ENCODE results near the gene PSMG4. TPM values are rescaled to one million over a fixed set of nuclear protein-coding genes. Genes with fewer than 3 reads are reported as not detected.

Gene PSMG4
- total RNA-seq, 1 donor from 2014 or later, result 27.8 TPM

DNA sequence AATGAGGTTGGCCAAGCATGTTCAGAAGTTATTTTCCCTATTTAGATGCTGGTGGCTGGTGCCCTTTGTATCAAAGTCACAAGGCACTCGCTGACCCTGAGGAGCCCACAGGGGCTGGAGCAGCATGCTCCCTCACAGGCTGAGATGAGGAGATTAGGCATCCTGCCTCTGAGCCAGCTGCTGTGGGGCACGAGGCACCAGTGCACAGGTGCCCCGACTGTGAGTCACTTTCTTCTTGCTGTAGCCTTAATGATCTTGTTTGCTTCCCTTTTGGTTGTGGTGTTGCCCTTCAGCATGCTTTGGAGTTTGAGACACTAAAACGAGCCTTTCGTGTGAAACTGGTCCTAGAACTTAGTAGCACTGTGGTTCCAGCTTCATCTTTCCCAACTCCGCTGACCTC is 4.3 kb downstream of the PSMG4 start:
- Mint-ChIP-seq H3K27ac (no peak overlapping the region), H3K4me3 (no peak overlapping the region), H3K9me3 (no peaks in the 10 kb centered on the region), H3K27me3 (ENCODE audit: low read depth) (no peaks in the 10 kb centered on the region), H3K36me3 (peaks cover 5% of the 10 kb centered on the region), H3K4me1 (peaks cover 22% of the 10 kb centered on the region)
- DNase-seq (ENCODE audit: low spot score in 2 of 2, unreplicated experiment in 2 of 2), result no peak
- TF ChIP-seq, protein P1, sequence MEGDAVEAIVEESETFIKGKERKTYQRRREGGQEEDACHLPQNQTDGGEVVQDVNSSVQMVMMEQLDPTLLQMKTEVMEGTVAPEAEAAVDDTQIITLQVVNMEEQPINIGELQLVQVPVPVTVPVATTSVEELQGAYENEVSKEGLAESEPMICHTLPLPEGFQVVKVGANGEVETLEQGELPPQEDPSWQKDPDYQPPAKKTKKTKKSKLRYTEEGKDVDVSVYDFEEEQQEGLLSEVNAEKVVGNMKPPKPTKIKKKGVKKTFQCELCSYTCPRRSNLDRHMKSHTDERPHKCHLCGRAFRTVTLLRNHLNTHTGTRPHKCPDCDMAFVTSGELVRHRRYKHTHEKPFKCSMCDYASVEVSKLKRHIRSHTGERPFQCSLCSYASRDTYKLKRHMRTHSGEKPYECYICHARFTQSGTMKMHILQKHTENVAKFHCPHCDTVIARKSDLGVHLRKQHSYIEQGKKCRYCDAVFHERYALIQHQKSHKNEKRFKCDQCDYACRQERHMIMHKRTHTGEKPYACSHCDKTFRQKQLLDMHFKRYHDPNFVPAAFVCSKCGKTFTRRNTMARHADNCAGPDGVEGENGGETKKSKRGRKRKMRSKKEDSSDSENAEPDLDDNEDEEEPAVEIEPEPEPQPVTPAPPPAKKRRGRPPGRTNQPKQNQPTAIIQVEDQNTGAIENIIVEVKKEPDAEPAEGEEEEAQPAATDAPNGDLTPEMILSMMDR (IDR thresholded peaks at IDR 0.05; ENCODE audit: unreplicated experiment), result no peak

DNA sequence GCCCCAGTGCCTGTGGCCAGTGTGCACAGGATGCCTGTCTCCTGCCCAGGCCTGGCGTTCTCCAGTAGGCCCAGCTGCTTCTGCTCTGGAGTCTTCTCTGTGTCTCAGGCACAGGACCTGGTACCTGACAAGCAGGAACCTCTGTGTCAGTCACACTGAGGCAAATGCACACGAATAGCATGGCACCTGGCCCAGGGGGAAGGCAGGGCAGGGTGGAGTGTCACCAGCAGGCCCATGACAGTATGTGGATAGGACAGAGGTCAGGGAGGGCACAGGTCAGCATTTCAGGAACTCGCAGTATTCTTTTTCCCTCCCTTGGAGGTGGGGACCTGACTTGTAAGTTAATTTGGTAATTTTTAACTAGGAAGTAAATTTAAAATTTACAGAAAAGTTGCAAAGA is 5.6 kb downstream of the PSMG4 start:
- H3K27ac Mint-ChIP-seq, result no peak overlapping the region
- peaks cover 14% of the 10 kb centered on the region for H3K36me3 Mint-ChIP-seq
- DNase-seq (ENCODE audit: low spot score in 2 of 2, unreplicated experiment in 2 of 2), result no peak
- peaks cover 21% of the 10 kb centered on the region for H3K4me1 Mint-ChIP-seq
- no peaks in the 10 kb centered on the region for H3K9me3 Mint-ChIP-seq
- no peak overlapping the region for H3K4me3 Mint-ChIP-seq
- no peaks in the 10 kb centered on the region for H3K27me3 Mint-ChIP-seq (ENCODE audit: low read depth)
- TF ChIP-seq, protein P1 (IDR thresholded peaks at IDR 0.05; ENCODE audit: unreplicated experiment), result no peak

DNA sequence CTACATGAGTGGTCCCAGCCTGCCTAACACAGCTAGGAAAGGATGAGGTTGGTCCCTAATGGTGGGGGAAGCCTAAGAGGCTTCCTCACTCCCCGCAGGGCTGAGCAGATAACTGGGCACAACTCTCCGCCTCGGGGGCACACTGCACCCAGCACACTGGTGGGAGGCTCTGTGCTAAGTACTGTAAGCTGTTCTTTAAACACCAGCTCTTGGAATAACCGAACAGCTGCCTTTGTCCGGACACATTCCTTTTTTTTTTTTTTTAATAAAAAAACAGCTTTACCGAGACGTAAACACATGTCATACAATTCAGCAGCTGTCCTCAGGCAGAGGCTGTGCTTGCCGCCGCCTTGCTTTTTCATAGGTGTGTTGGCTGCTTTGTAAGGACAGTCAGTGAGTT is 6.9 kb downstream of the PSMG4 start:
- peaks cover 17% of the 10 kb centered on the region for H3K36me3 Mint-ChIP-seq
- H3K27me3 Mint-ChIP-seq (ENCODE audit: low read depth), result no peaks in the 10 kb centered on the region
- no peak for DNase-seq (ENCODE audit: low spot score in 2 of 2, unreplicated experiment in 2 of 2)

DNA sequence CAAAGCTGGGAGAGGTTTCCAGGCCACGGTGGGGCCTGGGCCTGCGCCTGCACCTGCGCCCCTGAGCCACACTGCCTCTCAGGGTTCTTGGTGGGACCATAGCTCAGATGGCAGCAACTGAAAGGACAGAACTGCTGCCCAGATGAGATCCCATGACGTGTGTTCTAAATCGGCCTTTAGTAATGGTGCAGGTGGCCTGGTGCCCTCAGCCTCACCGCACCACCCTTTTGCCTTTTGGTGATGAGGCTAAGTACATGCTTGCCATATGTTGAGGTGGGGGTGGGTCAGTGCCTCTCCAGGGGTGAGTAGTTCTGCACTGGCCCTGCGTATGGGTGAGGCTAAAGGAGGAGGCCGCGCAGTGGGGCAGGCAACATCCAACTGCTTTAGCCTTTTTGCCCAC is 7.4 kb downstream of the PSMG4 start:
- H3K9me3 Mint-ChIP-seq, result no peaks in the 10 kb centered on the region
- DNase-seq (ENCODE audit: low spot score in 2 of 2, unreplicated experiment in 2 of 2), result no peak
- peaks cover 21% of the 10 kb centered on the region for H3K36me3 Mint-ChIP-seq
- H3K27me3 Mint-ChIP-seq (ENCODE audit: low read depth), result no peaks in the 10 kb centered on the region
- TF ChIP-seq, protein P1 (IDR thresholded peaks at IDR 0.05; ENCODE audit: unreplicated experiment), result no peak
- H3K27ac Mint-ChIP-seq, result no peak overlapping the region
- no peak overlapping the region for H3K4me3 Mint-ChIP-seq
- peaks cover 7% of the 10 kb centered on the region for H3K4me1 Mint-ChIP-seq

More for the DNA sequence above, 6.9 kb downstream of the PSMG4 start:
- no peaks in the 10 kb centered on the region for H3K9me3 Mint-ChIP-seq
- no peak overlapping the region for H3K27ac Mint-ChIP-seq
- H3K4me3 Mint-ChIP-seq, result no peak overlapping the region
- TF ChIP-seq, protein P1 (IDR thresholded peaks at IDR 0.05; ENCODE audit: unreplicated experiment), result no peak
- H3K4me1 Mint-ChIP-seq, result peaks cover 12% of the 10 kb centered on the region

DNA sequence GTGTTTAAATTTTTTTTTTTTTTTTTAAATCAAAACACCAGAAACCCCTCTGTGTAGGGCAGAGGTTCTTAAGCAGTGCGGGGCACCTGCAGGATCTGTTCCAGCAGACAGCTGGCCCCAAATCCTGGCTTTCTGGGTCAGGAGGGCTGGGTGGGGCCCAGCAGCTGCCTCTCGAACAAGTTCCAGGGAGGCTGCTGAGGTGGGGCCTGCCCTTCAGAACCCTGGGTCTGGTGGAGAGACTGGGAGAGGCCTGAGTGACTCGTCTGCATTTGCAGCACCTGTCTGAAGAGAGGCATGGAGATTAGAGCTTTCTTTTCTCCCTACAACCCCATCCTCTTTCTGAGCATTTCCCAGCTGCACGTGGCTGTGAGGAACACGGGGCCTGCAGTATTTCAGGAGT is 8.4 kb downstream of the PSMG4 start:
- no peaks in the 10 kb centered on the region for H3K27me3 Mint-ChIP-seq (ENCODE audit: low read depth)
- H3K36me3 Mint-ChIP-seq, result peaks cover 27% of the 10 kb centered on the region
- H3K4me1 Mint-ChIP-seq, result no peaks in the 10 kb centered on the region
- no peaks in the 10 kb centered on the region for H3K9me3 Mint-ChIP-seq
- no peak overlapping the region for H3K4me3 Mint-ChIP-seq
- no peak for DNase-seq (ENCODE audit: low spot score in 2 of 2, unreplicated experiment in 2 of 2)
- no peak overlapping the region for H3K27ac Mint-ChIP-seq
- TF ChIP-seq, protein P1 (IDR thresholded peaks at IDR 0.05; ENCODE audit: unreplicated experiment), result no peak

DNA sequence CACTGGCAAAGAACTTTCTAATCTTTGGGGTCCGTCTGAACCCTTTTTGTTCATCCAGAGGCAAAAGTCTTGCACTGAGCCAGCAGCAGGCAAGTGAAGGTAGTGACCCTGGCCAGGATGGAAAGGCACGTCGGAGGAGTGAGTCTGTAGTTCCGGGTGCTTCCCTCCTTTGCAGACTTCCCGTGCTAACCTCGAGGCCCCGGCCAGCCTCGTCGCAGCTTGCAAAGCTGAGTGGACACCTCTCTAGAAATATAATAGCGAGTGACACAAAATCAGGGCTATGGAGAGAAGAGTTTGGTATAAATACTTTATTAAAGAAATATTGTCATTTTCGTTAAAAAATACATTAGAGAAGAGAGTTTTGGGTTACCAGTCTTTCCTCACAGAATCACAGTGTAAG is 9.9 kb downstream of the PSMG4 start:
- H3K27ac Mint-ChIP-seq, result no peak overlapping the region

More for the DNA sequence above, 9.9 kb downstream of the PSMG4 start:
- Mint-ChIP-seq H3K27me3 (ENCODE audit: low read depth) (no peaks in the 10 kb centered on the region), H3K4me1 (no peaks in the 10 kb centered on the region), H3K36me3 (peaks cover 30% of the 10 kb centered on the region), H3K9me3 (no peaks in the 10 kb centered on the region), H3K4me3 (no peak overlapping the region)
- TF ChIP-seq, protein P1 (IDR thresholded peaks at IDR 0.05; ENCODE audit: unreplicated experiment), result no peak
- no peak for DNase-seq (ENCODE audit: low spot score in 2 of 2, unreplicated experiment in 2 of 2)

Data from mesothelial cell of epicardium (in vitro differentiated cells).